Loucy (cell line): ENCODE data around the gene NTRK1.

Experiments used
- H2AFZ ChIP-seq: fragments of 200-600 bp; sonication (generic); 2 replicates; pipeline ENCODE4 v1.6.0; 2016; ENCODE audit warnings: antibody characterized with exemption, mild to moderate bottlenecking, low read length, moderate library complexity
- H3F3A ChIP-seq: fragments of 200-600 bp; 2 replicates; pipeline ENCODE4 v1.6.0; 2016; ENCODE audit warnings: antibody characterized with exemption, low read depth, mild to moderate bottlenecking
- H3K27me3 ChIP-seq: fragments of 200-600 bp; sonication (generic); 2 replicates; pipeline ENCODE4 v1.6.1; 2014; ENCODE audit warnings: low read length, mild to moderate bottlenecking; ENCODE audit not compliant: insufficient read depth, poor library complexity, severe bottlenecking
- H3K36me3 ChIP-seq: fragments of 200-600 bp; sonication (generic); 2 replicates; pipeline ENCODE4 v1.6.1; 2016; ENCODE audit warnings: low read length; ENCODE audit not compliant: insufficient read depth
- H3K4me1 ChIP-seq: fragments of 200-600 bp; sonication (generic); 2 replicates; pipeline ENCODE4 v1.5.1; 2014; ENCODE audit warnings: low read length, mild to moderate bottlenecking; ENCODE audit not compliant: insufficient read depth, poor library complexity, severe bottlenecking
- H3K4me2 ChIP-seq: fragments of 200-600 bp; sonication (generic); 2 replicates; pipeline ENCODE4 v1.6.0; 2014; ENCODE audit warnings: antibody characterized with exemption, low read length, low read depth, mild to moderate bottlenecking; ENCODE audit not compliant: poor library complexity, severe bottlenecking
- H3K4me3 ChIP-seq: fragments of 200-600 bp; sonication (generic); 2 replicates; pipeline ENCODE4 v1.5.1; 2014; ENCODE audit warnings: low read length, mild to moderate bottlenecking, mixed read lengths; ENCODE audit not compliant: poor library complexity, severe bottlenecking
- H3K79me2 ChIP-seq: fragments of 200-600 bp; sonication (generic); 2 replicates; pipeline ENCODE4 v1.6.1; 2014; ENCODE audit warnings: low read length; ENCODE audit not compliant: insufficient read depth
- H3K9ac ChIP-seq: fragments of 200-600 bp; sonication (generic); 2 replicates; pipeline ENCODE4 v1.6.0; 2014; ENCODE audit warnings: mild to moderate bottlenecking, low read depth, low read length, moderate library complexity; ENCODE audit not compliant: poor library complexity, severe bottlenecking
- H3K9me2 ChIP-seq: fragments of 200-600 bp; sonication (generic); replicated peaks from 2 replicates; pipeline ENCODE4 v1.6.1; 2016; ENCODE audit warnings: low read depth, low read length, mixed read lengths
- H3K9me3 ChIP-seq: fragments of 200-600 bp; sonication (generic); 2 replicates; pipeline ENCODE4 v1.6.1; 2014; ENCODE audit warnings: mild to moderate bottlenecking, antibody characterized with exemption, low read length, low read depth; ENCODE audit not compliant: insufficient read depth
- H4K20me1 ChIP-seq: fragments of 200-600 bp; sonication (generic); 2 replicates; pipeline ENCODE4 v1.6.0; 2014; ENCODE audit warnings: antibody characterized with exemption, low read length, mild to moderate bottlenecking; ENCODE audit not compliant: insufficient read depth, poor library complexity, severe bottlenecking
- EZH2phosphoT487 ChIP-seq: fragments of 200-600 bp; IDR thresholded peaks from 2 replicates; pipeline ENCODE4 v1.6.1; 2018; ENCODE audit warnings: antibody characterized with exemption, mild to moderate bottlenecking, moderate library complexity, borderline replicate concordance
- TF ChIP-seq, protein P1 (sequence below): fragments of 200-600 bp; sonication (generic); conservative IDR thresholded peaks from 2 replicates; pipeline ENCODE4 v1.5.1; 2014; ENCODE audit warnings: mild to moderate bottlenecking, antibody characterized with exemption, low read length

Gene NTRK1

GRCh38 chr1:156845055-156845952 lies 15.4 kb upstream of the NTRK1 start:
- H3K9me2 ChIP-seq: no peaks in the 10 kb centered on the region
- no peaks in the 10 kb centered on the region for H3K4me1 ChIP-seq
- no peaks in the 10 kb centered on the region for H4K20me1 ChIP-seq
- no peak overlapping the region for H3K4me3 ChIP-seq
- TF ChIP-seq EZH2phosphoT487: no peak
- TF ChIP-seq, protein P1, sequence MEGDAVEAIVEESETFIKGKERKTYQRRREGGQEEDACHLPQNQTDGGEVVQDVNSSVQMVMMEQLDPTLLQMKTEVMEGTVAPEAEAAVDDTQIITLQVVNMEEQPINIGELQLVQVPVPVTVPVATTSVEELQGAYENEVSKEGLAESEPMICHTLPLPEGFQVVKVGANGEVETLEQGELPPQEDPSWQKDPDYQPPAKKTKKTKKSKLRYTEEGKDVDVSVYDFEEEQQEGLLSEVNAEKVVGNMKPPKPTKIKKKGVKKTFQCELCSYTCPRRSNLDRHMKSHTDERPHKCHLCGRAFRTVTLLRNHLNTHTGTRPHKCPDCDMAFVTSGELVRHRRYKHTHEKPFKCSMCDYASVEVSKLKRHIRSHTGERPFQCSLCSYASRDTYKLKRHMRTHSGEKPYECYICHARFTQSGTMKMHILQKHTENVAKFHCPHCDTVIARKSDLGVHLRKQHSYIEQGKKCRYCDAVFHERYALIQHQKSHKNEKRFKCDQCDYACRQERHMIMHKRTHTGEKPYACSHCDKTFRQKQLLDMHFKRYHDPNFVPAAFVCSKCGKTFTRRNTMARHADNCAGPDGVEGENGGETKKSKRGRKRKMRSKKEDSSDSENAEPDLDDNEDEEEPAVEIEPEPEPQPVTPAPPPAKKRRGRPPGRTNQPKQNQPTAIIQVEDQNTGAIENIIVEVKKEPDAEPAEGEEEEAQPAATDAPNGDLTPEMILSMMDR: no peak
- no peaks in the 10 kb centered on the region for H3K36me3 ChIP-seq
- H3K4me2 ChIP-seq: no peak overlapping the region
- no peaks in the 10 kb centered on the region for H3K79me2 ChIP-seq
- no peaks in the 10 kb centered on the region for H3F3A ChIP-seq
- H3K9me3 ChIP-seq: no peaks in the 10 kb centered on the region
- no peak overlapping the region for H3K9ac ChIP-seq
- no peaks in the 10 kb centered on the region for H3K27me3 ChIP-seq
- H2AFZ ChIP-seq: no peak overlapping the region

GRCh38 chr1:156845953-156846545 lies 14.6 kb upstream of the NTRK1 start:
- Histone ChIP-seq H3K36me3 (no peaks in the 10 kb centered on the region), H3K4me1 (no peaks in the 10 kb centered on the region), H3K9ac (no peak overlapping the region), H3K9me3 (no peaks in the 10 kb centered on the region), H3K79me2 (no peaks in the 10 kb centered on the region), H3F3A (no peaks in the 10 kb centered on the region), H3K4me3 (no peak overlapping the region), H2AFZ (no peak overlapping the region), H3K9me2 (no peaks in the 10 kb centered on the region), H3K27me3 (no peaks in the 10 kb centered on the region), H3K4me2 (no peak overlapping the region), H4K20me1 (no peaks in the 10 kb centered on the region)
- TF ChIP-seq, protein P1: no peak

- H2AFZ ChIP-seq: no peak overlapping the region
- no peaks in the 10 kb centered on the region for H3K79me2 ChIP-seq
- no peaks in the 10 kb centered on the region for H3F3A ChIP-seq
- TF ChIP-seq, protein P1: no peak
- TF ChIP-seq EZH2phosphoT487: no peak
- H3K27me3 ChIP-seq: no peaks in the 10 kb centered on the region
- no peak overlapping the region for H3K4me2 ChIP-seq
- no peak overlapping the region for H3K4me3 ChIP-seq
- no peaks in the 10 kb centered on the region for H3K9me2 ChIP-seq
- no peaks in the 10 kb centered on the region for H3K36me3 ChIP-seq
- H3K9ac ChIP-seq: no peak overlapping the region
- H3K9me3 ChIP-seq: no peaks in the 10 kb centered on the region
- no peaks in the 10 kb centered on the region for H3K4me1 ChIP-seq
- H4K20me1 ChIP-seq: no peaks in the 10 kb centered on the region
These were observed 14.0 kb upstream of the NTRK1 start for GRCh38 chr1:156846643-156847042.
